ENCODE results near the gene DOK4. TPM values are rescaled to one million over a fixed set of nuclear protein-coding genes. Genes with fewer than 3 reads are reported as not detected.

DOK4 gene
- total RNA-seq, 1 experiment from 2014 or later = 122 TPM

- DNase-seq (ENCODE audit: low spot score) = peak; percentile 87
Observed at GRCh38 chr16:57519796-57520360, 33.6 kb upstream of the DOK4 start.

- no peak for DNase-seq (ENCODE audit: low spot score)
Observed at GRCh38 chr16:57518922-57519321, 32.6 kb upstream of the DOK4 start.

GRCh38 chr16:57518520-57518919 lies 32.2 kb upstream of the DOK4 start:
- DNase-seq (ENCODE audit: low spot score) = no peak

- DNase-seq (ENCODE audit: low spot score) = no peak
Observed at GRCh38 chr16:57517397-57518367, 31.4 kb upstream of the DOK4 start.

- DNase-seq (ENCODE audit: low spot score) = no peak
Observed at GRCh38 chr16:57516773-57517172, 30.5 kb upstream of the DOK4 start.

GRCh38 chr16:57516176-57516725 lies 30.0 kb upstream of the DOK4 start:
- DNase-seq (ENCODE audit: low spot score) = peak; percentile 31

GRCh38 chr16:57514791-57515600 lies 28.7 kb upstream of the DOK4 start:
- no peak for DNase-seq (ENCODE audit: low spot score)

GRCh38 chr16:57514371-57514770 lies 28.1 kb upstream of the DOK4 start:
- DNase-seq (ENCODE audit: low spot score) = no peak

GRCh38 chr16:57513371-57514102 lies 27.2 kb upstream of the DOK4 start:
- no peak for DNase-seq (ENCODE audit: low spot score)

- no peak for DNase-seq (ENCODE audit: low spot score)
Observed at GRCh38 chr16:57512296-57513001, 26.2 kb upstream of the DOK4 start.

- DNase-seq (ENCODE audit: low spot score) = no peak
Observed at GRCh38 chr16:57510016-57510871, 24.0 kb upstream of the DOK4 start.

GRCh38 chr16:57509231-57509923 lies 23.1 kb upstream of the DOK4 start:
- DNase-seq (ENCODE audit: low spot score) = no peak

- no peak for DNase-seq (ENCODE audit: low spot score)
Observed at GRCh38 chr16:57508035-57508425, 21.7 kb upstream of the DOK4 start.

- DNase-seq (ENCODE audit: low spot score) = no peak
Observed at GRCh38 chr16:57507136-57508034, 21.1 kb upstream of the DOK4 start.

GRCh38 chr16:57505169-57505568 lies 18.9 kb upstream of the DOK4 start:
- DNase-seq (ENCODE audit: low spot score) = no peak

- no peak for DNase-seq (ENCODE audit: low spot score)
Observed at GRCh38 chr16:57504491-57504890, 18.2 kb upstream of the DOK4 start.

GRCh38 chr16:57504001-57504400 lies 17.7 kb upstream of the DOK4 start:
- DNase-seq (ENCODE audit: low spot score) = no peak

GRCh38 chr16:57503366-57503765 lies 17.1 kb upstream of the DOK4 start:
- DNase-seq (ENCODE audit: low spot score) = no peak
